GM21786 (cell line): ENCODE measurements around the gene PARL.

Experiments
- ATAC-seq: cut with Tn5 transposase; IDR thresholded peaks from one replicate; pipeline ENCODE4 v1.9.1; 2021; ENCODE audit not compliant: unreplicated experiment

PARL gene

DNA sequence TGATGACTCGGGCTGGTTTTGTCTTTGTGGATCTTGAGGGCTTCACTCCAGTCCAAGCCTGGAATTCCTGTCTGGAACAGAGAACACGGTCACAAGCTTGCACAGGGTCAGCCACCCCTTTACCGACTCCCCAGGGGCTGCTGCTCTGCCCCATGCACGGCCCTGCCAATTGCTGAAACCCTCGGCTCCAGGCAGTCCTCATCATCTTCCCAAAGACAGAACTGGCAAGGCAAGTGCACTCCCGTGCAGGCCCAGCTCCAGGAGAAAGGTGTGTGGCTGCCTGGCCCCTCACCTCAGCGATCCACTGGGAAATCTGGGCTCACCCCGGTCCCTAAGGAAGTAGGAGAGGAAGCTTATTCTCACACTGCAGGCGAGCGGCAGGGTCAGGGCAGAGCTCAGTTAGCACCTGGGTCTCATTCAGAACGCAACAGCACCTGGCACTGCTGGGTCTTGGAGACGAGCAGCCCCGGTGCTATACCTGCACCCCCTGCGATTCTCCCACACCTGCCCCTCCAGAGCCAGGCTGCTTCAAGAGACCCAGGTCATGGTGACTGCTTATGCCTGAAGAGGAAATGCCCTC is 66.5 kb downstream of the PARL start:
- ATAC-seq, result no peak

- ATAC-seq, result no peak
Measured at GRCh38 chr3:183817639-183818038, 67.0 kb downstream of the PARL start.

GRCh38 chr3:183816681-183817510 is 67.8 kb downstream of the PARL start:
- ATAC-seq, result no peak

DNA sequence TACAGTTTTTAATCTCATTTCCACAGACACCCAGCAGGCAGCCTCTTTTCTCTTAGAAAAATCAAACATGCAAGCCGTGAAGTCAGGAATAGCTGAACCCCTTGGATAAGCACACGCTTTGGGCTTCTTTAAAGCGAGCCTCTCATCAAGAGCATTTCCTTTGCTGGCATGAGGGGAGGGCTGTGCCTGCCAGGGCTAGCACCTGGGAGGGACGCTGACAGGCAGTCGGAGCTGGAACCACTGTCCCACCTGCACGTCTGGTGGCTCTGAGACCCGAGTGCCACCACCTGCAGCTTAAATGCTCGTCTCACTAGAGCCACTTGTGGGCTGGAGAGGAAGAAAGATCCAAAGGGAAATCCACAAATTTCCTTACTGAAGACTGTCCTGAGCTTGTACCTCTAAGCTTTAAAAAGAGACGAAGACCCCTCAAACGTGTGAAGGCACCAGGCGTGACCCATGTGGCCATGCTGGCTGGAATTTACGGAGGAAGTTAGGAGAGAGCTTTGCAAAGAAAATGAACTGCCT is 68.7 kb downstream of the PARL start:
- no peak for ATAC-seq

DNA sequence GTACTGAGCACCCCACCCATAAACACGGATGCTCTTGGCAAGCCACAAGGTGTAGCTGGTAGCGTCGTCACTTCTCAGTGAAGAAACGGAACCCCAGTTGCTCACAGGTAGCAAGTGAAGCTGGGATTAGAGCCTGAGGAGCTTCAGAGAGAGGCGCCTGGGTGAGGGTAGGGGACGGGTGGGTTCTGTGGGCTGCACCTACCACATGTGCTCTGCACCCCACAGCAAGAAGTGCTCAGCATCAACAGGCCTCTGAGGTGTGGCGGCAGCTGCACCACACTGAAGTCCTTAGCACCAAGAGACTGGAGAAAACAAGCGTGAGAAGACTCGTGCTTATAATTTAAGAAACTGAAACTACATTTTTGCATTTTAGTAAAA is 69.1 kb downstream of the PARL start:
- ATAC-seq, result no peak

DNA sequence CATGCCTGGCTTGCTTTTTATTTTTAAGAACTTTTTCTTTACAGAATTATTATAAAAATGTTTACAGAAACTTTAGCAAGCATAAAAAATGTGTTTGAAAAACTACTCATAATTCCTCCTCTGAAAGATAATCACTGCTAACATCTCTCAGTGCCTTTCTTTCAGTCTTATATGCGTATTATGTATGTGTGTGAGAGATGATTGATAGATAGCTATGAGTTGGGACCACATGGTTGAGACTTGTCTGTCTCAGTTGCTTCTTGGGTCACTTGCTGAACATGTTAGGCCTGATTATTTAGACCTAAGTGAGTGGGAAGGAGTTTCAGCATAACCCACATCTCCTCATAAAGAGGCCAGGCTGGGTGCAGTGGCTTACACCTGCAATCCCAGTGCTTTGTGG is 70.4 kb downstream of the PARL start:
- ATAC-seq, result no peak

DNA sequence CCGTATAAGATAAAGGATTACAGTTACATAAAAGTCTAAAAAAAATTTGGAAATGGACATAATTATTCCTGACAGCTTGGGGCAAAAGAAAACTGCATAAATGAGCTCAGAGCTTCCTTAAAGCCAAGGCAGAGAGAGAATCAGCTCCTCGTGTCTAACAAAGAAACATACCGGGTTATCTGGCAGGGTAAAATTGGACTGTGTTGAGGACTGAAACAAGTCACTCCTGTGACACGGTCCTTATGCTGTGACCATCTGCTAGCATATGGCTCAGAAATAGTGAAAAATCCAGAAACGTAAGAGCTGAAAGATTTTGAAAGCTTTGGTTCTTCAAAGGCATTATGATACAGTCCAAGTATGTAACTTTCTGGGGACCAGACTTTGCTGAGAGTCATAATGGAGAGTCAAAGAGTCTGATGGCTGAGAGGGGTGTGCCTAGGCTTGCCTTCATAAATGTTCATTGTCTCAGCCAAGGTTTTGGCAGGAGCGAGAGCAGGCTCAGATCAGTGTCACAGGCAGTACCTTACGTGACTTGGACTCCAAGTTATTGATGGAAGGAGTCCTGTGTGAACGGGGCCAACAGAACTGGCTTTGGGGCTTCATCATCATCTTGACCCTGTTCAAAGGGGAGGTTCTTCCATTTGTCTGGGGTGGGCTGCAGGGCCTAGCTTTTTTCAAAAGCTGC is 71.8 kb downstream of the PARL start:
- no peak for ATAC-seq

DNA sequence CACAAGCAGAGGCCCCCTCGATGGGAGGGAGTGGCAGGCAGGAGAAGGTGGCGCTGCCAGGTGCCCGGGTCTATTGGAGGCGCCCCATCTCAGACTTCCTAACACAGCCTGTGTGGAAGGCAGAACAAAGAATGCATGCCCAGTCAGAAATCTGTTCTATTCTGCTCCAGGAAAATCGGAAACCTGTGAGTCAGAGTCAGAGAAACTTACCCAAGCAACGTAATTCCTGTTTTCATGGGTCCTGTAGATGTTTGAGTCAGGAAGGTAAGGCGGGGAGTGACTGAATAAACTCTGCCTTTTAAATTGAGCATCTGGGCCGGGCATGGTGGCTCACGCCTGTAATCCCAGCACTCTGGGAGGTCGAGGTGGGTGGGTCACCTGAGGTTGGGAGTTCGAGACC is 73.0 kb downstream of the PARL start:
- no peak for ATAC-seq

- ATAC-seq, result no peak
Measured at GRCh38 chr3:183810643-183811594, 73.8 kb downstream of the PARL start.

DNA sequence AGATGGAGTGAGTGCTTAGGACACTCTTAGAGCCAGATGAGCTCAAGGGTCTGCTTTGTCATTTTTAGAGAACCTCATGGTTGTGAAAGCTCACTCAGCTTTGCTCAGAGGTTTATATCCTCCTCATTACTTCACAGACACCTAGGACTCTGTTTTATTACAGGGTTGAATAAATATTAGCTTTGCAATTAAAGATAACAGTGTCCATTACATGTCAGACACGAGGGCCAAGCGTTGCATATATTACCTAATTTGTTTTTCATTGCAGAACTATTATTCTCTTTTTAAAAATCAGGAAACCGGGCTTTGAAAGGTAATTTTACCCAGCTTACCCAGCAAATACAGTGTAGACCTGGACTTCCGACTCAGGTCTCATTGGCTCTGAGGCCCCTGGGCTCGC is 75.4 kb downstream of the PARL start:
- no peak for ATAC-seq

GRCh38 chr3:183808355-183808754 is 76.3 kb downstream of the PARL start:
- no peak for ATAC-seq

DNA sequence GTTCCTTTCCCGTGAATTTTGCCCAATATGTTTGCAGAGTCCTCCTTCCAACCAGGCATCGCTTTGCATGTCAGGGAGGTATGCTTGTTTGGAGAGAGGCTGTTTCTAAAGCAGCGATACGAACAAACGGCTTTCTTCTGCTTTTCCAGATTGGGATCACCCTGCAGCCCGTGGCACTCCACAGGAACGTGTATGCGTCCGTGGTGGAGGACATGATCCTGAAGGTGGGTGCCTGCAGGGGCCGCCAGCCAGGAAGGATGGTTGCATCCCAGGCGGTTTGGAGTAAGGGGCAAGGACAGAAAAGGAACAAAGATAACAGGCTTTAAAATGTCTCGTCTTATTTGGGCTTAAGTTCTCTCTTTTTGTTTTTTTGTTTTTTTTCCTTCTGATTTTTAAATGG is 76.8 kb downstream of the PARL start:
- ATAC-seq, result no peak

DNA sequence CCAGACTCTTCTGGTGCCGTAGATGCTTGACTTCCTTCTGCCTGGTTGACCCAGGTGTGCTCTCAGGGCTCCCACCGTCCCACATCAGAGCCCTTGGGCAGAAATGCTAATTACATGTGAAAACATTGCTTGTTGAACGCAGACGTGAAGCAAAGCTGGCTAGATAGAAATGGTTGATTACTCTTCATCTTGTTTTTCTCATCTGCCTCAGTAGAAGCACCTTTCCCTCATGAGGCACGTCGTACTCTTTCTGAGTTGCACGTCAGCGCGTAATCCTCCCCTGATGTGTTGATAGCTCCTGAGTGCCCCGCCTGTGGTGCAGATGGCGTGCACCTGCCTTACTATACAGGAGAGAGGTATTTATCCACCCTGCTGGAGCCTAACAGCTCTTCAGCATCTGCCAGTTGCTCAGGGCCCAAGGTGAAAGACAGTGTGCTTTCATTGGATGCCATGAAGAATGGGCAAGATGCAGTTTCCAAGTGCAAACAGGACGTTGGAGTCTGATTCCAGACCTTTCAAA is 77.4 kb downstream of the PARL start:
- ATAC-seq, result no peak

DNA sequence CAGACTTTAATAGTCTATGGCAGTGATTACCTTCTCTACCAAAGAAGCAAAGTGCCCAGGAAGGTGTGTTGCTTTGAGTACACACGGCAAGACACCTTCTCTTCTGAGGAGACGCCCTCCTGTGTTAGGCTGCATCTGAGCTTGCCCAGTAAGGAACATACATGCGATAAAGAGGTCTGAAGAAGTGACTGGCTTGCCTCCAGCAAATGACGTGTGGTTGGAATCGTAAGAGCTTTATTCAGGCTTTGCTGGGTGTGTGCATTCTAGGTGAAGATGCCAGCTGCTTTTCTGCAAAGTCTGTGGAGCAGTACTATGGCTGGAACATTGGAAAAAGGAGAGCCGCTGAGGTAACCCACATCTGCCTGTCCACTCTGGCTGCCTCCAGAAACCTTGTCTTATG is 81.7 kb downstream of the PARL start:
- ATAC-seq, result no peak

DNA sequence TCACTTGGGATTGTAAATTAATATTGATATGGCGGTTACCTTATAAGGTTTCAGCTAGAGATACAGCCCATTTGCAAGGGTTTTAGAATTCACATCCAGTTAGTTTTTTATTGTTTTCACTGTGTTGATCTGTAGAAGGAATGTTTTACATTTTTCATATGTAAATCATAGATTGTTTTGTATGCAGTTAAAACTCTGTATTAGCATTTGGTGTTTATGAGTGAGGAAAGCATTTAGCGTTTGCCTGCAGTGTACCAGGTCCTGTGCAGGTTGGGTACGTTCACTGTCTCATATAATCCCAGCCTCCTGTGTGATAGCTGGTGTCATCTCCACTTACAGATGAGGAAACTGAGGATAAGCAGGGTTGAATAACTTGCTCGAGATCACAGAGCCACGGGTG is 83.1 kb downstream of the PARL start:
- ATAC-seq, result no peak

GRCh38 chr3:183800243-183800863 is 84.3 kb downstream of the PARL start:
- no peak for ATAC-seq

GRCh38 chr3:183799461-183799860 is 85.2 kb downstream of the PARL start:
- ATAC-seq, result no peak

- no peak for ATAC-seq
Measured at GRCh38 chr3:183797996-183798395, 86.7 kb downstream of the PARL start.

DNA sequence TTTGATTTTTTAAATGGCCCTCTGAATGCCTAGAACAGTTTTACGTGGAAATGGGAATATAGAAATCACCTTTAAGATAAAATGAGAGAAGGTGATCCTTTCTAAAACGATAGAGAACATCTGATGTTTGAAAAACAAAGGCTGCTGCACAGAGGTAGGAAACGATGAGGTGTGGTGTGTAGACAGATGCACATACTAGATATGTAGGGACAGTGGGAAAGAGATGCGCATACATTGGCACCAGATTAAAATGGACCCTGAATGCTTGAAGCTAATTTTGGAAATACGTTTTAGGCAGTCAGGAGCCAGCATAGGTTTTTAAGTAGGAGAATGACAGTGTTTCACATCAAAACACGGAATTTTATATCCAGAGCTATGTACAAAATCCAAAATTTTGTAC is 88.3 kb downstream of the PARL start:
- no peak for ATAC-seq

GRCh38 chr3:183794452-183794851 is 90.2 kb downstream of the PARL start:
- no peak for ATAC-seq
